Measurements from ENCODE around the gene HMG20A. TPM values are rescaled to one million over a fixed set of nuclear protein-coding genes. Genes with fewer than 3 reads are reported as not detected.
A peak's percentile ranks its signal among the peaks of the same experiment; 100 is the strongest.

The HMG20A gene
- total and polyA plus RNA-seq, 3 experiments from 2014 or later = 28.5 to 46.6 (median 34.0) TPM

DNA sequence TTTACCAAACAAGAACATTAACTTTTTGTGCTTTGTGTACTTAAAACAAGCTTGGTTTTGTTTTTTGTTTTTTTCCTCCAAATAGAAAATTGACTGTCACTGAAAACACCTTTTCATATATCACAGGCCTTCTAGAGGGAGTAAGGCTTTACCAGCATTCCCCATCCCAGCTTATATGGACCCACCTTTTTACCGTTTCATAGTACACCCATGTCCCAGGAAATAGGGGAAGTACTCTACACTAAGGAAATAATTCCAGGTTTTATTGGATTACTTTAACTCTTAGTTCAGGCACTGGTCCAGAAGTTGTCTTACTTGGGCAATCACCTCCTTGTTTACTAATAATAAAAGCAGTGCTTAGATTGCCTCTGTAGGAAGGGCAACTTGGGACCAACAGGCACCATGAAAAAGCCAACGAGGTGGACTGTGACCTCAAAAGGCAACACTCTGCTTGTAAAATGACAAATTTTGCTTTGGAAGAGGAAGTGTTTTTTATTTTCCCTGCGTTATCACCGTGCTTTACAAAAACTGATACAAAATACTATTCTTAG lies 26.2 kb downstream of the HMG20A start:
- no peak overlapping the region for H3K27ac ChIP-seq (ENCODE audit: low read depth, low read length)
- H3K4me3 ChIP-seq (ENCODE audit: low read length) = no peak overlapping the region
- H3K36me3 ChIP-seq (ENCODE audit: insufficient read depth, low read length) = no peaks in the 10 kb centered on the region
- no peaks in the 10 kb centered on the region for H3K27me3 ChIP-seq (ENCODE audit: insufficient read depth, low read length, poor library complexity, severe bottlenecking)
- no peaks in the 10 kb centered on the region for H3K9me3 ChIP-seq (ENCODE audit: low read length)
- H3K4me1 ChIP-seq (ENCODE audit: insufficient read depth, low read length) = no peaks in the 10 kb centered on the region
- DNase-seq = no peak
- Mint-ChIP-seq H3K36me3 (peaks cover 0 to 37% (median 10%) of the 10 kb centered on the region in 3 donors), H3K4me3 (no peak overlapping the region), H3K27me3 (peaks cover 0 to 2% of the 10 kb centered on the region in 2 donors), H3K27ac (peak overlapping the region in 2 of 8 donors; percentile 54 to 64), H3K4me1 (peaks cover 20 to 50% (median 34%) of the 10 kb centered on the region in 3 donors), H3K9me3 (no peaks in the 10 kb centered on the region)
- CTCF ChIA-PET = no interaction called here
- POLR2A ChIA-PET = no interaction called here

DNA sequence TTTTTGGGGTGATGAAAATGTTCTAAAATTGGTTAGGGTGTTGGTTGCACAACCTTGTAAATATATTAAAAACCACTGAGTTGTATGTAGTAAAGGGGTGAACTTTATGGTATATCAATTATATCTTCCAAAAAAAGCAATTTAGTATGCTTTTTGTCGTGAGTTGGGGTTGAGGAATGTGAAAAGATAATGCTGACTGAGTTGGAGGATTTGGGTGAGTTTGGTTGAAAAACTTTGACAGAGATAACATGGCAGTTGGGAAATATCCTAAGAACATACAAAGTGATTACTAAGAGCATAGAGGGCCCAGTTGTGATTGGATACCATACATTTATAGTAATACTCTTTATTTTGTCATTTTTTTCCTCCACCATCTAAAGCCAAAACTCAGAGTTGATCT lies 33.6 kb downstream of the HMG20A start:
- no peak for DNase-seq
- Mint-ChIP-seq H3K4me3 (peak overlapping the region in 1 of 7 donors; percentile 57), H3K27me3 (no peaks in the 10 kb centered on the region), H3K9me3 (no peaks in the 10 kb centered on the region), H3K4me1 (peaks cover 35 to 51% (median 43%) of the 10 kb centered on the region in 3 donors), H3K36me3 (peaks cover 3 to 29% (median 5%) of the 10 kb centered on the region in 3 donors), H3K27ac (no peak overlapping the region)
- ChIA-PET CTCF (no interaction called here), POLR2A (no interaction called here)
- no peak overlapping the region for H3K27ac ChIP-seq (ENCODE audit: low read depth, low read length)
- H3K27me3 ChIP-seq (ENCODE audit: insufficient read depth, low read length, poor library complexity, severe bottlenecking) = no peaks in the 10 kb centered on the region
- no peaks in the 10 kb centered on the region for H3K36me3 ChIP-seq (ENCODE audit: insufficient read depth, low read length)
- no peaks in the 10 kb centered on the region for H3K9me3 ChIP-seq (ENCODE audit: low read length)
- no peak overlapping the region for H3K4me3 ChIP-seq (ENCODE audit: low read length)
- H3K4me1 ChIP-seq (ENCODE audit: insufficient read depth, low read length) = peaks cover 29% of the 10 kb centered on the region

DNA sequence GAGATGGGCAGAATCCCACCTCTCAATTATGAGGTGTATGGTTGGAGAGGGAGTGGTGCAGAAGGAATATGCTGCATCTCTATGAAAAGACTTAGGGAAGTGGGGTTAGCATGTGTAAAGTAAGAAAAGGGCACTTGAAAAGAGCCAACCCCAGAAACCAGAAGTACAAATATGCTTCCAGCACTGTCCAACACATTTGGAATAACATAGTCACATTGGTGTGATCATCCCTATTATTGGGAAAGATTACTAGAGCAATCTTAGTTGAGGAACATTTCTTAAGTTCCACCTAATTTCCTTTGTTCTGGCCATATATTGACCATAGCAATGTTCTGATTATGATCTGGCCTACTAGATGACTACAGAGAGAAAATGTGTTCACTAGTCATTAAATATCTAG lies 34.3 kb downstream of the HMG20A start:
- Histone ChIP-seq H3K27ac (ENCODE audit: low read depth, low read length) (no peak overlapping the region), H3K36me3 (ENCODE audit: insufficient read depth, low read length) (no peaks in the 10 kb centered on the region), H3K9me3 (ENCODE audit: low read length) (no peaks in the 10 kb centered on the region), H3K4me3 (ENCODE audit: low read length) (no peak overlapping the region), H3K4me1 (ENCODE audit: insufficient read depth, low read length) (peaks cover 29% of the 10 kb centered on the region), H3K27me3 (ENCODE audit: insufficient read depth, low read length, poor library complexity, severe bottlenecking) (no peaks in the 10 kb centered on the region)
- Mint-ChIP-seq H3K27me3 (no peaks in the 10 kb centered on the region), H3K36me3 (peaks cover 4 to 30% (median 9%) of the 10 kb centered on the region in 3 donors), H3K9me3 (no peaks in the 10 kb centered on the region), H3K4me3 (no peak overlapping the region), H3K27ac (no peak overlapping the region), H3K4me1 (peaks cover 35 to 47% (median 43%) of the 10 kb centered on the region in 3 donors)
- ChIA-PET CTCF (no interaction called here), POLR2A (no interaction called here)
- DNase-seq = no peak

DNA sequence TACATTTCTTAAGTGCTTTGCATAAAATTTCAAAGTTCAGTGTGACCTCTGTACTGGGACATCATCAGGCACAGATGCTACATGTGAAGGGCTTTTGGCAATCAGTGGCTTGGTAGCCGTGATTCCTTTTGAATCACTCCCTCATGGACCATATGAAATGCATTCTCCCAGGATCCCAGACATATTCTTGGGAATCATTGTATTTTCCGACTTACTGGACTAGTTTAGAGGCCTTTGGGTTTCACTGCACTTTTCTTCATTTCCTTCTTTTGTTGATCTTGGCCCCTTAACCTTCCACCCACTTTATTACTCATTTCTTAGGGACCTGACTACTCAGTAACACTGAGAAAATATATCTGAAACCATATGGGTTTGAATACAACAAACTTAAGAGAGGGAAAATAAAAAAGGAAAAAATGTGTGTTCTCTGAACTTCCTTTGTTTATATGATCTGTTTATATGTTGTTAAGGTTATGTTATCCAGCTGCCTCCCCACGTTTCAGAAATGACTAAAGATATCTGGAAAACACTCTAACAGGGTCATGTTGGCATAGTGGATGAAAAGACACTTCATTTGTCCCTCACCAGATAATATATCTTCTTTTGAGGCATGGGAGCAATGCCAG lies 35.1 kb downstream of the HMG20A start:
- Mint-ChIP-seq H3K36me3 (peaks cover 4 to 30% (median 11%) of the 10 kb centered on the region in 3 donors), H3K27me3 (no peaks in the 10 kb centered on the region), H3K4me1 (peaks cover 35 to 47% (median 45%) of the 10 kb centered on the region in 3 donors), H3K4me3 (no peak overlapping the region), H3K27ac (peak overlapping the region in 2 of 8 donors; percentile 25 to 30), H3K9me3 (no peaks in the 10 kb centered on the region)
- H3K27ac ChIP-seq (ENCODE audit: low read depth, low read length) = no peak overlapping the region
- no peaks in the 10 kb centered on the region for H3K36me3 ChIP-seq (ENCODE audit: insufficient read depth, low read length)
- POLR2A ChIA-PET = no interaction called here
- no peaks in the 10 kb centered on the region for H3K27me3 ChIP-seq (ENCODE audit: insufficient read depth, low read length, poor library complexity, severe bottlenecking)
- peaks cover 29% of the 10 kb centered on the region for H3K4me1 ChIP-seq (ENCODE audit: insufficient read depth, low read length)
- no peak for DNase-seq
- H3K9me3 ChIP-seq (ENCODE audit: low read length) = no peaks in the 10 kb centered on the region
- H3K4me3 ChIP-seq (ENCODE audit: low read length) = no peak overlapping the region
- CTCF ChIA-PET = no interaction called here

DNA sequence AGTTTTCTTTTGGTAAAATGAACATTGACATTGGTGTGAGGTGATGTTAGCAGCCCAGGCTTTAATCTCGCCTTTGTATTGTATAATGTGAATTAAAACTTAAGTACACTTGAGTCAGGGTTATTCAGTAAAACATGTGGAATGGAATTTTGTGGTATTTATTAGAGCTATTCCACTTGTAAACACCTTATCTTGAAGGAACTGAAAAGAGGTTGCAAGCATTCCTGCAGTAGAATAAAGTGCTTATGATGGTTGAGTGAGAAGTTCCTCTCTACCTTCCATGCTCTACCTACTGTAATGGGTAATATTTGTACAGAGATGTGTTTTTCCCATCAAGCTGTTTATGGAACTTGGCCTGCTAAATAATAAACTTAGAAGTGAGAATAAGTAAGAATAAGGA lies 36.1 kb downstream of the HMG20A start:
- Histone ChIP-seq H3K27me3 (ENCODE audit: insufficient read depth, low read length, poor library complexity, severe bottlenecking) (no peaks in the 10 kb centered on the region), H3K27ac (ENCODE audit: low read depth, low read length) (no peak overlapping the region), H3K4me3 (ENCODE audit: low read length) (no peak overlapping the region), H3K36me3 (ENCODE audit: insufficient read depth, low read length) (no peaks in the 10 kb centered on the region), H3K9me3 (ENCODE audit: low read length) (no peaks in the 10 kb centered on the region), H3K4me1 (ENCODE audit: insufficient read depth, low read length) (peaks cover 29% of the 10 kb centered on the region)
- Mint-ChIP-seq H3K9me3 (no peaks in the 10 kb centered on the region), H3K36me3 (peaks cover 4 to 34% (median 13%) of the 10 kb centered on the region in 3 donors), H3K4me1 (peaks cover 32 to 50% (median 47%) of the 10 kb centered on the region in 3 donors), H3K27me3 (no peaks in the 10 kb centered on the region), H3K27ac (peak overlapping the region in 5 of 8 donors; percentile 15 to 77 (median 56)), H3K4me3 (peak overlapping the region in 1 of 7 donors; percentile 8)
- ChIA-PET CTCF (interaction anchor here (0.6 kb wide), 1 partner anchor 14 kb away, joined by 4 read pairs; no protein-coding TSS in a partner anchor), POLR2A (no interaction called here)
- no peak for DNase-seq

DNA sequence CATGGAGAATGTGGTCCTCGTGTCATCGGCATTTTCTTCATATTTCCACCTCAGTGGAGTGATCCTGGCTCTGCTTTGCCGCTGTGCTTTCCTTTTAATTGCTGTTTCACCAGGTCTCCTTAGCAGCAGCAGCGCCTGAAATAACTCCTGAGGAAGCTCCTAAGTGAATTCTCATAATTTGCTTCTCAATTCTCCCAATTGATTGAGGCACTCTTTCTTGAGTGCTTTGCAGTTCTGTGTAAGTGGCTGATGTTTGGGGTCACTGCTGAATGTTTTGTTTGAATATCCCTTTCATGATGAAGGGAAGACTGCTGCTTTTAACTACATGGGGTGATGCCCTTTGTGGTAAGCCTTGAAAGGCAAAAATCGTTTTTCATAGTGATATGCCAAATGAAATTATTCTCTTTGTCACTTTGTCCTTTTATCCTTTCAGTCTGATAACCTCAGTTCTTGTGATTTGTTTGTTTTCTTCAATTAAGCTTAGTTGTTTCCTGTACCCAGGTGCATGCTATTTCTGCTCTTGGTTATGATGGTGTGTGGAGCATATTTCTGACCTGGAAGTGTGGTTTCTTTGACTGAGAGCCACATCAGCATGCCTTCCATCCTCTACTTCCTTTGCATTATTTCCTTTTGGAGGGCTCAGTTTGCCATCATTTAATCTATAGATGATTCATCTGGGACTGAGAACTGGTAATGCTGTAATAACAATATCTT lies 36.7 kb downstream of the HMG20A start:
- CTCF ChIA-PET = interaction anchor here (0.6 kb wide), 1 partner anchor 15 kb away, joined by 4 read pairs; no protein-coding TSS in a partner anchor

DNA sequence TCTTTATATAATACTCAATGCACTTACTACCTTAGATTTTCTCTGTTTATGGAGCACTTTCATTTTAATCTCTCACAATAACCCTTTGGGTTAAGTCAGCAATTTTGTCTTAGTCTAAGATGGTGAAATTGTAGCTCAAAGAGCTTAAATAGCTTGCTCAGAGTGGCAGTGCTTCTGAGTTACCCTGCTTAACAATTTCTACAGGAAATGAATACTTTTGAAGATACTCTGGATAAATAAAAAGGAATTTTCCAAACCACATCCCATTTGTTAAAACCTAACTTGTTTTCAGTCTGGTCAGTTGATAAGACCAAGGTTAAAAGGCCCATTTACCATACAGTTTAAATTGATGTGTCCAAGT lies 37.2 kb downstream of the HMG20A start:
- Histone ChIP-seq H3K4me3 (ENCODE audit: low read length) (no peak overlapping the region), H3K36me3 (ENCODE audit: insufficient read depth, low read length) (no peaks in the 10 kb centered on the region), H3K4me1 (ENCODE audit: insufficient read depth, low read length) (peaks cover 29% of the 10 kb centered on the region), H3K9me3 (ENCODE audit: low read length) (no peaks in the 10 kb centered on the region), H3K27me3 (ENCODE audit: insufficient read depth, low read length, poor library complexity, severe bottlenecking) (no peaks in the 10 kb centered on the region), H3K27ac (ENCODE audit: low read depth, low read length) (no peak overlapping the region)
- Mint-ChIP-seq H3K9me3 (no peaks in the 10 kb centered on the region), H3K27me3 (no peaks in the 10 kb centered on the region), H3K4me3 (peak overlapping the region in 2 of 7 donors; percentile 2 to 52), H3K4me1 (peaks cover 32 to 47% (median 46%) of the 10 kb centered on the region in 3 donors), H3K36me3 (peaks cover 4 to 34% (median 13%) of the 10 kb centered on the region in 3 donors), H3K27ac (peak overlapping the region in 4 of 8 donors; percentile 5 to 89 (median 52))
- ChIA-PET CTCF (no interaction called here), POLR2A (no interaction called here)
- no peak for DNase-seq

More for the DNA sequence above, 36.7 kb downstream of the HMG20A start:
- H3K36me3 Mint-ChIP-seq = peaks cover 4 to 34% (median 13%) of the 10 kb centered on the region in 3 donors
- no peak for DNase-seq
- no peaks in the 10 kb centered on the region for H3K9me3 Mint-ChIP-seq
- Histone ChIP-seq H3K27me3 (ENCODE audit: insufficient read depth, low read length, poor library complexity, severe bottlenecking) (no peaks in the 10 kb centered on the region), H3K4me1 (ENCODE audit: insufficient read depth, low read length) (peaks cover 29% of the 10 kb centered on the region), H3K36me3 (ENCODE audit: insufficient read depth, low read length) (no peaks in the 10 kb centered on the region), H3K4me3 (ENCODE audit: low read length) (no peak overlapping the region), H3K27ac (ENCODE audit: low read depth, low read length) (no peak overlapping the region), H3K9me3 (ENCODE audit: low read length) (no peaks in the 10 kb centered on the region)
- H3K4me3 Mint-ChIP-seq = peak overlapping the region in 4 of 7 donors; percentile 2 to 52 (median 8)
- no peaks in the 10 kb centered on the region for H3K27me3 Mint-ChIP-seq
- peak overlapping the region in 7 of 8 donors; percentile 5 to 89 (median 44) for H3K27ac Mint-ChIP-seq
- H3K4me1 Mint-ChIP-seq = peaks cover 32 to 47% (median 47%) of the 10 kb centered on the region in 3 donors
- POLR2A ChIA-PET = interaction anchor here (0.6 kb wide), 1 partner anchor 462 kb away, joined by 3 read pairs; the partner anchor contains the start of gene PSTPIP1

DNA sequence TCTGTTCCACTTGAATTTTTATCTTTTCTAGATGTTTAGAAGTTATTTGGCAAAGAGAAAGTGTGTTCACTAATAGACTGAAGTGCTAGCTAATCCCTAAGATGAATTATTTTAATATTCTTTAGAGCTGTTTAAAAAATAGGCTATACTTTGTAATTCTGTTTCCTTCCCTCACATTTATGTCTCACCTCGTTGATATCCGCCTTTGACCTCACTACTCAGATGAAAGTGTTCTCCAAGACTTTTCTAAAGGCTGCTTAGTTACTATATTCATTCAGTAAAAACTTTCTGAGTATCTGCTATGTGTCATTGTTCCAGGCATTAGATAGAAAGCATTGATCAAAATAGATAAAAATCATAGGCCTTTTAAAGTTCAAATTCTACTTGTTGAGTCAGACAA lies 38.3 kb downstream of the HMG20A start:
- no peaks in the 10 kb centered on the region for H3K27me3 Mint-ChIP-seq

More for the DNA sequence above, 38.3 kb downstream of the HMG20A start:
- DNase-seq = no peak
- H3K4me3 Mint-ChIP-seq = no peak overlapping the region
- POLR2A ChIA-PET = no interaction called here
- H3K9me3 Mint-ChIP-seq = no peaks in the 10 kb centered on the region
- CTCF ChIA-PET = no interaction called here
- H3K27ac Mint-ChIP-seq = peak overlapping the region in 4 of 8 donors; percentile 5 to 59 (median 27)
- peaks cover 4 to 34% (median 13%) of the 10 kb centered on the region in 3 donors for H3K36me3 Mint-ChIP-seq
- H3K4me1 ChIP-seq (ENCODE audit: insufficient read depth, low read length) = peaks cover 29% of the 10 kb centered on the region
- H3K4me3 ChIP-seq (ENCODE audit: low read length) = no peak overlapping the region
- peaks cover 32 to 45% (median 42%) of the 10 kb centered on the region in 3 donors for H3K4me1 Mint-ChIP-seq
- no peaks in the 10 kb centered on the region for H3K36me3 ChIP-seq (ENCODE audit: insufficient read depth, low read length)
- H3K9me3 ChIP-seq (ENCODE audit: low read length) = no peaks in the 10 kb centered on the region
- H3K27ac ChIP-seq (ENCODE audit: low read depth, low read length) = no peak overlapping the region
- H3K27me3 ChIP-seq (ENCODE audit: insufficient read depth, low read length, poor library complexity, severe bottlenecking) = no peaks in the 10 kb centered on the region
